Smooth muscle cell (in vitro differentiated cells): ENCODE data around the gene WNT2. TPM values are rescaled to one million over a fixed set of nuclear protein-coding genes. Genes with fewer than 3 reads are reported as not detected.
A peak's percentile ranks its signal among the peaks of the same experiment; 100 is the strongest.

Experiments used
- DNase-seq: peaks from one replicate; lab custom pipeline; 2025; ENCODE audit not compliant: unreplicated experiment; lab: John Stamatoyannopoulos, UW
- H2AFZ ChIP-seq: fragments of 200-600 bp; sonication (generic); 2 replicates; pipeline ENCODE4 v1.6.0; 2016; ENCODE audit warnings: antibody characterized with exemption, low read depth, mild to moderate bottlenecking
- H3F3A ChIP-seq: fragments of 200-600 bp; sonication (generic); 2 replicates; pipeline ENCODE4 v1.6.0; 2017; ENCODE audit warnings: antibody characterized with exemption, low read depth
- H3K27ac ChIP-seq: fragments of 200-600 bp; sonication (generic); 2 replicates; pipeline ENCODE4 v1.5.1; 2016; ENCODE audit warnings: low read depth, mild to moderate bottlenecking
- H3K27me3 ChIP-seq: fragments of 200-600 bp; sonication (generic); 2 replicates; pipeline ENCODE4 v1.6.1; 2016; ENCODE audit warnings: low read depth, mild to moderate bottlenecking
- H3K36me3 ChIP-seq: fragments of 200-600 bp; sonication (generic); 2 replicates; pipeline ENCODE4 v1.5.1; 2016; ENCODE audit warnings: low read depth
- H3K4me1 ChIP-seq: fragments of 200-600 bp; sonication (generic); 2 replicates; pipeline ENCODE4 v1.5.1; 2016; ENCODE audit warnings: low read depth
- H3K4me2 ChIP-seq: fragments of 200-600 bp; sonication (generic); 2 replicates; pipeline ENCODE4 v1.6.0; 2016; ENCODE audit warnings: mild to moderate bottlenecking
- H3K4me3 ChIP-seq: fragments of 200-600 bp; sonication (generic); 2 replicates; pipeline ENCODE4 v1.5.1; 2016; ENCODE audit warnings: mild to moderate bottlenecking
- H3K79me2 ChIP-seq: fragments of 200-600 bp; sonication (generic); 2 replicates; pipeline ENCODE4 v1.6.0; 2016; ENCODE audit warnings: low read depth, mild to moderate bottlenecking
- H3K9ac ChIP-seq: fragments of 200-600 bp; sonication (generic); 2 replicates; pipeline ENCODE4 v1.6.0; 2016; ENCODE audit warnings: low read depth
- H3K9me3 ChIP-seq: fragments of 200-600 bp; sonication (generic); replicated peaks from 2 replicates; pipeline ENCODE4 v1.5.1; 2016; ENCODE audit warnings: low read depth
- H4K20me1 ChIP-seq: fragments of 200-600 bp; sonication (generic); 2 replicates; pipeline ENCODE4 v1.6.0; 2016; ENCODE audit warnings: low read depth
- CTCF ChIP-seq: fragments of 200-600 bp; sonication (generic); IDR thresholded peaks from 2 replicates; pipeline ENCODE4 v1.5.1; 2017; ENCODE audit warnings: borderline replicate concordance, mild to moderate bottlenecking, antibody characterized with exemption; ENCODE audit not compliant: insufficient read depth, poor library complexity, severe bottlenecking
- WGBS: methylation state at CpG from one replicate; pipeline ENCODE4 v1.1.7; 2016; ENCODE audit warnings: low lambda C conversion rate; 5-methylcytosine and 5-hydroxymethylcytosine counted together
- polyA plus RNA-seq: library from polyadenylated mRNA; unstranded; fragments of >200 nt; fragmentation: Nextera tagmentation; extraction: Ambion mirVana; gene quantifications from 2 replicates; pipeline ENCODE4 v1.2.1, GENCODE V29; 2016
- total RNA-seq: library from RNA; depleted of rRNA; stranded (reverse); fragments of >200 nt; gene quantifications from 2 replicates; pipeline ENCODE4 v1.2.3, GENCODE V29; 2014

WNT2 gene
- total and polyA plus RNA-seq, 2 experiments from 2014 or later = 98.9 to 182 TPM

DNA sequence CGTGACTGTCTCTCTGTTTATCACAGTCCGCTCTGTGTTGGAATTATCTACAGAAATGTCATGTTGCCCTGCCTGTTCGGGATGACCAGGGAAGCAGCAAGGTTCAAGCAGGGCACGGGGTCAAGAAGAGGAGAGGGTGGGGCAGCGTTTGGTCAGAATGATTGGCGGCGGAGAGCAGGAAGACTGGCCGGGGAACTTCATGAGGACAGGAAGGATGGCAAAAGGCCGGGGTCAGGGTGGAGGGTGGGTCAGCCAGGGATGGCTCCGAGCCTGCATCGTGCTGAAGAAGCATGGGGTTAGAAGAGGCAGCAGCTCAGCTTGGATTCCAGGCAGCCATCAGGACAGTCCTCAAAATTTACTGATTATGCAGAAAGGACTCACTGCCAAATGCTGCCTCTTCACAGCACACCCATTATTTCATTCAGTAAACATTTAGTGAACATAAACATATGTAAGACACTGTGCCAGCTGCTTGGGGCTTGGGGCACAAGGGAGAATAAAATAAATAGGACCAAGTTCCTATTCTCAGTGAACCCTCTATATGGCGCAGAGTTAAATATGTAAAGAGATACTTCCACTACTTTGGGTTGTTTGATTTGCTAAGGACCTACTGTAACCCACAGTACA lies 42.8 kb downstream of the WNT2 start:
- Histone ChIP-seq H3K4me3 (no peak overlapping the region), H4K20me1 (no peaks in the 10 kb centered on the region)
- WGBS = 84% methylated on average over 11 of the region's 12 CpGs

GRCh38 chr7:117279203-117279602 lies 43.7 kb downstream of the WNT2 start:
- H3K27me3 ChIP-seq = no peaks in the 10 kb centered on the region
- no peaks in the 10 kb centered on the region for H4K20me1 ChIP-seq
- H3K36me3 ChIP-seq = no peaks in the 10 kb centered on the region
- WGBS = 95% methylated on average over 2 of the region's 2 CpGs
- no peak overlapping the region for H3K4me3 ChIP-seq
- no peaks in the 10 kb centered on the region for H3K9me3 ChIP-seq
- H3K9ac ChIP-seq = no peak overlapping the region
- no peak for DNase-seq
- no peak overlapping the region for H2AFZ ChIP-seq
- no peak overlapping the region for H3K27ac ChIP-seq
- H3K79me2 ChIP-seq = no peaks in the 10 kb centered on the region
- TF ChIP-seq CTCF = no peak
- peaks cover 6% of the 10 kb centered on the region for H3F3A ChIP-seq
- H3K4me2 ChIP-seq = no peak overlapping the region
- H3K4me1 ChIP-seq = peaks cover 10% of the 10 kb centered on the region

More for the DNA sequence above, 42.8 kb downstream of the WNT2 start:
- H3K9me3 ChIP-seq = no peaks in the 10 kb centered on the region
- peaks cover 17% of the 10 kb centered on the region for H3K4me1 ChIP-seq
- no peaks in the 10 kb centered on the region for H3K79me2 ChIP-seq
- no peak overlapping the region for H3K9ac ChIP-seq
- H3K4me2 ChIP-seq = no peak overlapping the region
- no peak for DNase-seq
- H2AFZ ChIP-seq = no peak overlapping the region
- H3K36me3 ChIP-seq = no peaks in the 10 kb centered on the region
- no peaks in the 10 kb centered on the region for H3K27me3 ChIP-seq
- no peak overlapping the region for H3K27ac ChIP-seq
- peaks cover 12% of the 10 kb centered on the region for H3F3A ChIP-seq
- no peak for TF ChIP-seq CTCF

DNA sequence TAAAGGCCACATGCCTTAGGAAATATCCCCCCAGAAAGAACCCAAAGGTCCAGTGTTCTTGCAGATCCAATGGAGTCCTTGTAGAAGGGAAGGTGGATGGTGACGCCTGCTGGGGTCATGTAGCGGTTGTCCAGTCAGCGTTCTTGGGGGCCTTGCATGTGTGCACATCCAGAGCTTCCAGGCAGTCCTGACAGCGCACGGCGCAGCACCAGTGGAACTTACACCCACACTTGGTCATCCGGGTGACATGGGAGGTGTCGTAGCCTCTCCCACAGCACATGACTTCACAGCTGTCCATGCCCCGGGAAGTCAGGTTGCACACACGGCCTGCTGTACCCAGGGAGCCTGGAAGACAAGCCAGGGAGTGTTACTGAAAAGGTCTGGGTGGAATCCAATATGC lies 44.8 kb downstream of the WNT2 start:
- Histone ChIP-seq H3K9ac (no peak overlapping the region), H2AFZ (no peak overlapping the region), H3K4me2 (no peak overlapping the region), H4K20me1 (no peaks in the 10 kb centered on the region), H3K27ac (no peak overlapping the region), H3K4me1 (peaks cover 2% of the 10 kb centered on the region), H3F3A (no peaks in the 10 kb centered on the region), H3K79me2 (no peaks in the 10 kb centered on the region), H3K9me3 (no peaks in the 10 kb centered on the region), H3K36me3 (no peaks in the 10 kb centered on the region), H3K4me3 (no peak overlapping the region), H3K27me3 (no peaks in the 10 kb centered on the region)
- WGBS = 99% methylated on average over 10 of the region's 10 CpGs
- TF ChIP-seq CTCF = no peak
- no peak for DNase-seq

GRCh38 chr7:117277576-117277975 lies 45.3 kb downstream of the WNT2 start:
- no peak overlapping the region for H2AFZ ChIP-seq
- no peaks in the 10 kb centered on the region for H3K4me1 ChIP-seq
- H3K79me2 ChIP-seq = no peaks in the 10 kb centered on the region
- H3K36me3 ChIP-seq = no peaks in the 10 kb centered on the region
- no peaks in the 10 kb centered on the region for H3K9me3 ChIP-seq
- DNase-seq = no peak
- TF ChIP-seq CTCF = no peak
- H3K4me2 ChIP-seq = no peak overlapping the region
- H3K9ac ChIP-seq = no peak overlapping the region
- 93% methylated on average over 3 of the region's 3 CpGs for WGBS
- H4K20me1 ChIP-seq = no peaks in the 10 kb centered on the region
- H3K4me3 ChIP-seq = no peak overlapping the region
- H3F3A ChIP-seq = no peaks in the 10 kb centered on the region
- H3K27me3 ChIP-seq = no peaks in the 10 kb centered on the region
- peak overlapping the region; percentile 1 for H3K27ac ChIP-seq
